Endothelial cell of umbilical vein (primary cell): Measurements from ENCODE around the gene PCNT. TPM values are rescaled to one million over a fixed set of nuclear protein-coding genes. Genes with fewer than 3 reads are reported as not detected.

Source experiments
- BruUV-seq: library from RNA; stranded (reverse); fragments of 400-500 nt; replicated peaks from 2 replicates; lab custom pipeline; 2021; lab: Mats Ljungman, UMichigan
- CTCF ChIA-PET: fragments of 300-600, 350-600 bp; sonication (Branson Sonifier 250); formaldehyde crosslinking; loops from one replicate; lab custom pipeline; 2021; ENCODE audit warnings: antibody characterized with exemption, inconsistent platforms; lab: Charles Lee
- POLR2A ChIA-PET: fragments of 300-600, 350-600 bp; sonication (Branson Sonifier 250); formaldehyde crosslinking; loops from one replicate; lab custom pipeline; 2021; ENCODE audit warnings: antibody characterized with exemption, inconsistent platforms; lab: Charles Lee
- DNase-seq: peaks from one replicate; pipeline ENCODE4 v3.0.0-alpha.2; 2011; ENCODE audit warnings: low read depth, low spot score
- FAIRE-seq: peaks from 2 replicates; lab custom pipeline; 2011; peaks lifted over from hg19 to GRCh38; lab: Jason Lieb, UNC
- H2AFZ ChIP-seq: 2 replicates; pipeline ENCODE4 v1.6.0; 2012; ENCODE audit warnings: low read depth, low read length, control low read depth, inconsistent platforms
- H3K27ac ChIP-seq: 2 replicates; pipeline ENCODE4 v1.5.1; 2011; ENCODE audit warnings: low read depth, mild to moderate bottlenecking, control low read depth, low read length, moderate library complexity; ENCODE audit not compliant: insufficient read depth
- H3K27me3 ChIP-seq, 2 experiments: 2 replicates each; pipeline versions ENCODE4 v1.6.0 to v1.6.1; 2011; ENCODE audit warnings: low read length in 2 of 2, mixed read lengths in 1 of 2; ENCODE audit not compliant: control insufficient read depth in 2 of 2, insufficient read depth in 2 of 2
- H3K36me3 ChIP-seq, 2 experiments: 2 replicates in 1 of 2; 3 replicates in 1 of 2; pipeline ENCODE4 v1.5.1; 2011; ENCODE audit warnings: low read length in 2 of 2, mild to moderate bottlenecking in 1 of 2, moderate library complexity in 1 of 2; ENCODE audit not compliant: control insufficient read depth in 2 of 2, insufficient read depth in 2 of 2; ENCODE audit errors: extremely low read depth in 1 of 2
- H3K4me1 ChIP-seq: 3 replicates; pipeline ENCODE4 v1.5.1; 2011; ENCODE audit warnings: mild to moderate bottlenecking, low read length; ENCODE audit not compliant: control insufficient read depth, insufficient read depth; ENCODE audit errors: extremely low read depth
- H3K4me2 ChIP-seq: 2 replicates; pipeline ENCODE4 v1.6.1; 2011; ENCODE audit warnings: low read length, control low read depth, mixed read lengths; ENCODE audit not compliant: insufficient read depth
- H3K4me3 ChIP-seq, 3 experiments: fragments of 200-600 bp in 1 of 3; sonication (generic), shearing (Covaris generic) in 1 of 3; replicated peaks in 1 of 3; 2 replicates each; pipeline ENCODE4 v1.5.1; 2011 to 2016; ENCODE audit warnings: control low read depth in 3 of 3, low read length in 3 of 3, mild to moderate bottlenecking in 2 of 3, inconsistent platforms in 1 of 3, low read depth in 1 of 3, moderate library complexity in 1 of 3; ENCODE audit not compliant: insufficient read depth in 1 of 3
- H3K79me2 ChIP-seq: 2 replicates; pipeline ENCODE4 v1.6.0; 2012; ENCODE audit warnings: low read length, inconsistent platforms; ENCODE audit not compliant: control insufficient read depth, insufficient read depth
- H3K9ac ChIP-seq: replicated peaks from 2 replicates; pipeline ENCODE3; 2011; ENCODE audit warnings: low read length, control low read depth; ENCODE audit not compliant: insufficient read depth; ENCODE audit errors: extremely low read depth
- H3K9me1 ChIP-seq: replicated peaks from 3 replicates; pipeline ENCODE4 v1.6.0; 2011; ENCODE audit warnings: mild to moderate bottlenecking, low read length; ENCODE audit not compliant: control insufficient read depth, insufficient read depth; ENCODE audit errors: extremely low read depth
- H3K9me3 ChIP-seq: replicated peaks from 2 replicates; pipeline ENCODE4 v1.5.1; 2012; ENCODE audit warnings: low read length, inconsistent platforms; ENCODE audit not compliant: control insufficient read depth, insufficient read depth
- H4K20me1 ChIP-seq: replicated peaks from 2 replicates; pipeline ENCODE3; 2011; ENCODE audit warnings: mild to moderate bottlenecking, low read length; ENCODE audit not compliant: control insufficient read depth, insufficient read depth; ENCODE audit errors: extremely low read depth
- CTCF ChIP-seq, 2 donors: IDR thresholded peaks; 1 replicate in 1 of 2; 2 replicates in 1 of 2; pipeline ENCODE4 v1.5.1; 2011; ENCODE audit warnings: low read length in 2 of 2, mild to moderate bottlenecking in 2 of 2, moderate library complexity in 2 of 2, control low read depth in 1 of 2, inconsistent platforms in 1 of 2, low read depth in 1 of 2; ENCODE audit not compliant: insufficient read depth in 1 of 2; ENCODE audit errors: extremely low read depth in 1 of 2
- EZH2 ChIP-seq: IDR thresholded peaks from 2 replicates; pipeline ENCODE4 v1.6.1; 2012; ENCODE audit warnings: borderline replicate concordance, low read depth, mild to moderate bottlenecking, moderate library complexity, low read length, inconsistent platforms; ENCODE audit not compliant: severe bottlenecking
- FOS ChIP-seq: IDR thresholded peaks from 2 replicates; pipeline ENCODE4 v1.6.1; 2011; ENCODE audit warnings: mild to moderate bottlenecking, low read length, moderate library complexity, borderline replicate concordance; ENCODE audit not compliant: insufficient read depth
- GATA2 ChIP-seq: IDR thresholded peaks from 2 replicates; pipeline ENCODE4 v1.7.0; 2011; ENCODE audit warnings: low read depth, mild to moderate bottlenecking, moderate library complexity, mixed read lengths, low read length; ENCODE audit not compliant: insufficient read length, insufficient read depth
- JUN ChIP-seq: IDR thresholded peaks from 2 replicates; pipeline ENCODE4 v1.6.1; 2011; ENCODE audit warnings: borderline replicate concordance, low read depth; ENCODE audit not compliant: insufficient read length, insufficient read depth
- MAX ChIP-seq: IDR thresholded peaks from 2 replicates; pipeline ENCODE4 v1.6.1; 2011; ENCODE audit not compliant: insufficient read depth, insufficient read length
- MYC ChIP-seq: IDR thresholded peaks from one replicate; pipeline ENCODE4 v1.6.1; 2011; ENCODE audit warnings: mild to moderate bottlenecking, low read depth, low read length
- POLR2A ChIP-seq: IDR thresholded peaks from 2 replicates; pipeline ENCODE4 v1.6.1; 2012; ENCODE audit warnings: low read depth, mild to moderate bottlenecking, control low read depth, low read length
- POLR2AphosphoS5 ChIP-seq: IDR thresholded peaks from 2 replicates; pipeline ENCODE4 v1.6.1; 2012; ENCODE audit warnings: low read depth, mild to moderate bottlenecking, control low read depth, low read length, moderate library complexity; ENCODE audit not compliant: insufficient read depth
- dilution Hi-C: fragments of 300-500 bp; cut with MboI; formaldehyde crosslinking; loops from one replicate; pipeline ENCODE4 v1.15.0; 2019; ENCODE audit warnings: low sequenced_read_pairs; ENCODE audit not compliant: extremely low pct_ligation_motif_present
- intact Hi-C: fragments of 100-400 bp; cut with micrococcal nuclease; formaldehyde crosslinking; loops from one replicate; pipeline ENCODE4 v1.10.0; 2022
- polyA plus RNA-seq, 4 experiments: library from polyadenylated mRNA; depleted of rRNA in 3 of 4; stranded (reverse) in 3 of 4; unstranded in 1 of 4; fragments of >200 nt; gene quantifications; 2 replicates each; pipeline versions ENCODE4 v1.2.1 to v1.2.3, GENCODE V29; 2011 to 2012; ENCODE audit warnings: missing spikeins in 1 of 4
- total RNA-seq: library from RNA; stranded (reverse); gene quantifications from 2 replicates; pipeline ENCODE4 v1.2.3, GENCODE V29; 2021

PCNT gene
- total and polyA plus RNA-seq, 2 donors (not counting 3 experiments of a cell fraction or from before 2014, with no cell fraction given), result 9.6 to 49.5 TPM

- FAIRE-seq, result no peak
- BruUV-seq, result no TSS peak
These were observed 53.8 kb downstream of the PCNT start for GRCh38 chr21:46377789-46378188.

More at GRCh38 chr21:46377789-46378188, 53.8 kb downstream of the PCNT start:
- Histone ChIP-seq H3K4me2 (no peak overlapping the region), H3K27ac (no peak overlapping the region), H3K9ac (no peak overlapping the region), H4K20me1 (no peaks in the 10 kb centered on the region), H3K36me3 (no peaks in the 10 kb centered on the region), H3K27me3 (no peaks in the 10 kb centered on the region), H3K4me3 (no peak overlapping the region), H3K4me1 (no peaks in the 10 kb centered on the region), H3K79me2 (peaks cover 30% of the 10 kb centered on the region), H3K9me3 (no peaks in the 10 kb centered on the region), H3K9me1 (no peaks in the 10 kb centered on the region), H2AFZ (no peak overlapping the region)
- POLR2A ChIA-PET, result no interaction called here
- dilution Hi-C loops, result no loop called here
- CTCF ChIA-PET, result no interaction called here
- TF ChIP-seq MAX (no peak), CTCF (IDR thresholded peaks at IDR 0.05; ENCODE audit: extremely low read depth in 1 of 2, insufficient read depth in 1 of 2, low read depth in 1 of 2, low read length in 2 of 2) (no peak), EZH2 (no peak), POLR2AphosphoS5 (no peak), FOS (no peak), MYC (no peak), GATA2 (no peak), POLR2A (no peak), JUN (no peak)
- DNase-seq, result no peak
- intact Hi-C loops, result no loop called here
